Cardiac fibroblast (primary cell): ENCODE measurements around the gene TPH2.

ENCODE experiments used
- DNase-seq, 2 donors: peaks; one replicate each; pipeline versions ENCODE4 v3.0.0 to v3.0.0-alpha.2; 2010; ENCODE audit warnings: low read depth in 2 of 2
- H3K4me3 ChIP-seq, 2 donors: replicated peaks in 1 of 2; 1 replicate in 1 of 2; 2 replicates in 1 of 2; pipeline ENCODE4 v1.5.1; 2011; ENCODE audit warnings: low read depth in 2 of 2, low read length in 2 of 2, mild to moderate bottlenecking in 2 of 2, moderate library complexity in 1 of 2
- CTCF ChIP-seq: IDR thresholded peaks from one replicate; pipeline ENCODE4 v1.5.1; 2011; ENCODE audit warnings: low read depth, mild to moderate bottlenecking, low read length, inconsistent platforms

TPH2 gene

GRCh38 chr12:71935594-71935993 lies 3.1 kb upstream of the TPH2 start:
- no peak for TF ChIP-seq CTCF
- DNase-seq: no peak
- H3K4me3 ChIP-seq: no peak overlapping the region

GRCh38 chr12:71940068-71940467 lies 1.4 kb downstream of the TPH2 start:
- H3K4me3 ChIP-seq: no peak overlapping the region
- DNase-seq: no peak
- TF ChIP-seq CTCF: no peak

GRCh38 chr12:71941174-71941573 lies 2.5 kb downstream of the TPH2 start:
- no peak for DNase-seq
- H3K4me3 ChIP-seq: no peak overlapping the region
- no peak for TF ChIP-seq CTCF

GRCh38 chr12:71942259-71942658 lies 3.6 kb downstream of the TPH2 start:
- H3K4me3 ChIP-seq: no peak overlapping the region
- no peak for TF ChIP-seq CTCF
- DNase-seq: no peak

GRCh38 chr12:71942703-71943102 lies 4.1 kb downstream of the TPH2 start:
- no peak for TF ChIP-seq CTCF
- no peak for DNase-seq
- H3K4me3 ChIP-seq: no peak overlapping the region

GRCh38 chr12:71945121-71945520 lies 6.5 kb downstream of the TPH2 start:
- TF ChIP-seq CTCF: no peak
- no peak overlapping the region for H3K4me3 ChIP-seq
- DNase-seq: no peak

- TF ChIP-seq CTCF: no peak
- no peak overlapping the region for H3K4me3 ChIP-seq
- no peak for DNase-seq
Measured at GRCh38 chr12:71945883-71946282, 7.2 kb downstream of the TPH2 start.
